ENCODE results near the gene PRPF6. TPM values are rescaled to one million over a fixed set of nuclear protein-coding genes. Genes with fewer than 3 reads are reported as not detected.

Gene PRPF6
- total RNA-seq, 1 experiment from 2014 or later, result 103 TPM

DNA sequence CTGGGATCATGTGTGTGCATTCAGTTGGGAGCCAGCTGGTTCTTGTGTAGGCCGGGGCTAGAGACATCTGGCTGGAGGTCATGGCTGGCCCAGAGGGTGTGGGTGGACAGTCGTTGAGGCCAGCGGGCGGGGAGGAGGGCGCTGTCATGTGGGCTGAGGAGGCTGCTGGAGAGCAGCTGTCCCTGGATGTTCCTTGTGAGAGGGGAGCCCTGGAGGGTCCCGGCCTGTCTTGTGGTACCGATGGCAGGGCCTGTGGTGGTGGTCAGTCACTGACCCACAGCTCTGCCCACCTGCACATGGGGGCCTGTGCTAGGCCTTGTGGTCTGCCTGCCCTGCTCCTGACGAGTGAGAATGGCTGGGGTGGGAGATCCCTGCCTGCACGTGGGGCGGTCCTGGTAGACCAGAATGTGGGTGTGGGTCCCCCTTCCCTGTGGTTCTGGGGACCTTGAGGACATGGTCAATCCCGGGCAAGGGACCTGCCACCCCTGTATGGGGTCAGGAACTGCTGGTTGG lies 53.1 kb downstream of the PRPF6 start:
- ChIA-PET CTCF (no interaction called here), POLR2A (ENCODE audit: unreplicated experiment) (no interaction called here)
- DNase-seq, result no peak
- no peak for TF ChIP-seq EZH2 (IDR thresholded peaks at IDR 0.05; ENCODE audit: low read depth)
- TF ChIP-seq, protein P1, sequence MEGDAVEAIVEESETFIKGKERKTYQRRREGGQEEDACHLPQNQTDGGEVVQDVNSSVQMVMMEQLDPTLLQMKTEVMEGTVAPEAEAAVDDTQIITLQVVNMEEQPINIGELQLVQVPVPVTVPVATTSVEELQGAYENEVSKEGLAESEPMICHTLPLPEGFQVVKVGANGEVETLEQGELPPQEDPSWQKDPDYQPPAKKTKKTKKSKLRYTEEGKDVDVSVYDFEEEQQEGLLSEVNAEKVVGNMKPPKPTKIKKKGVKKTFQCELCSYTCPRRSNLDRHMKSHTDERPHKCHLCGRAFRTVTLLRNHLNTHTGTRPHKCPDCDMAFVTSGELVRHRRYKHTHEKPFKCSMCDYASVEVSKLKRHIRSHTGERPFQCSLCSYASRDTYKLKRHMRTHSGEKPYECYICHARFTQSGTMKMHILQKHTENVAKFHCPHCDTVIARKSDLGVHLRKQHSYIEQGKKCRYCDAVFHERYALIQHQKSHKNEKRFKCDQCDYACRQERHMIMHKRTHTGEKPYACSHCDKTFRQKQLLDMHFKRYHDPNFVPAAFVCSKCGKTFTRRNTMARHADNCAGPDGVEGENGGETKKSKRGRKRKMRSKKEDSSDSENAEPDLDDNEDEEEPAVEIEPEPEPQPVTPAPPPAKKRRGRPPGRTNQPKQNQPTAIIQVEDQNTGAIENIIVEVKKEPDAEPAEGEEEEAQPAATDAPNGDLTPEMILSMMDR (conservative IDR thresholded peaks at IDR 0.05), result no peak
- Histone ChIP-seq H3F3A (ENCODE audit: insufficient read depth, low read depth) (peaks cover 18% of the 10 kb centered on the region; the same call in 1 of the 2 replicates), H3K36me3 (ENCODE audit: low read depth) (0 out of 2 replicates have a peak, but pooled peaks cover 5% of the 10 kb centered on the region), H3K9me2 (ENCODE audit: insufficient read depth) (no peaks in the 10 kb centered on the region), H3K79me2 (ENCODE audit: low read depth) (no peaks in the 10 kb centered on the region), H3K4me3 (no peak overlapping the region), H3K4me1 (replicated peaks; ENCODE audit: insufficient read depth) (0 out of 2 replicates have a peak, but pooled peaks cover 3% of the 10 kb centered on the region), H2AFZ (no peak overlapping the region), H3K27me3 (ENCODE audit: insufficient read depth, low read depth) (no peaks in the 10 kb centered on the region), H4K20me1 (ENCODE audit: insufficient read depth) (peaks cover 13% of the 10 kb centered on the region), H3K27ac (no peak overlapping the region), H3K9me3 (ENCODE audit: insufficient read depth, low read depth) (no peaks in the 10 kb centered on the region), H3K4me2 (no peak overlapping the region)
- BruUV-seq (replicated peaks), result no TSS peak
- intact Hi-C loops (cut with micrococcal nuclease; ENCODE audit: unreplicated experiment), result no loop called here

DNA sequence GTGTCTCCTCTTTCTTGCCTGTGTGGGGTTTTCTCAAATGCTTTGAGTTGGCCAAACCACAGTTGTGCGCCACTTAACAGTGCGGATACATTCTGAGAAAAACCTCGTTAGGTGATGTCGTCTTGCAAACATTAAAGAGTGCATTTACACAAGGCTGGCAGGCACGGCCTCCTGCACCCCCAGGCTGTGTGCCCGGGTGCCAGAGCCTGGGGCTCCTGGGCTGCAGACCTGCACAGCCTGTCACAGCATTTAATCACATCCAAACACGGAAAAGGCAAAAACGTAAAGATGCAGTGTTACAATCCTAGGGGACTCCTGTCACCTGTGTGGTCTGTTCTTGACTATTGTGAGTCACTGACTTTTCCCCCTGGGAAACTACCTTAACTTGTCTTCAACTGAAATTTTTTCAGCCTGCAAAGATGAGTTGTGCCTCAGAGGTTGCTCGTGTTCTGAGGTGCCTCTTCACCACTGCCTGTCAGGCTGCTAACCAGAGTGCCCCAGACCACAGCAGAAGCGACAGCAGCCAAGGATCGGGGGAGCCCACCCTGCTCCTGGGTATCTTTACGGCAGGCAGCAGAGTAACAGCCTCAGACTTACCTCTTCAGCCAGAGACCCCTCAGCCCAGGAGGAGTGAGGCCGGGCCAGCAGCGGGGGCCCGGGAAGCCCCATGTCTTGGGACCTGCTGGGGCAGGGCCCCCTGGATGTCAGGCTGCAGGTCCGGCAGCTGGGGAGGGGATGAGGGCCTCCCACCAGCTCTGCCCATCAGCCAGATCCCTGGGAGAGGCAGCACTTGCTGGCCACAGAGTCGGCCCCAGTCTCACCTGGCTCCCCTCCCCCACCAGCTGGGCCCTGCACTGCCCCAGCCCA lies 54.4 kb downstream of the PRPF6 start:
- H2AFZ ChIP-seq, result no peak overlapping the region
- ChIA-PET CTCF (no interaction called here), POLR2A (ENCODE audit: unreplicated experiment) (no interaction called here)
- no peak overlapping the region for H3K4me3 ChIP-seq
- no peaks in the 10 kb centered on the region for H3K36me3 ChIP-seq (ENCODE audit: low read depth)
- H3K27ac ChIP-seq, result no peak overlapping the region
- H3K79me2 ChIP-seq (ENCODE audit: low read depth), result no peaks in the 10 kb centered on the region
- H3K27me3 ChIP-seq (ENCODE audit: insufficient read depth, low read depth), result 0 out of 2 replicates have a peak, but pooled peaks cover under 1% of the 10 kb centered on the region
- BruUV-seq (replicated peaks), result no TSS peak
- intact Hi-C loops (cut with micrococcal nuclease; ENCODE audit: unreplicated experiment), result no loop called here
- no peaks in the 10 kb centered on the region for H3K9me3 ChIP-seq (ENCODE audit: insufficient read depth, low read depth)
- peaks cover 13% of the 10 kb centered on the region for H4K20me1 ChIP-seq (ENCODE audit: insufficient read depth)
- peaks cover 25% of the 10 kb centered on the region; the same call in 1 of the 2 replicates for H3F3A ChIP-seq (ENCODE audit: insufficient read depth, low read depth)
- no peak for DNase-seq
- peaks cover 13% of the 10 kb centered on the region; the same call in 1 of the 2 replicates for H3K4me1 ChIP-seq (replicated peaks; ENCODE audit: insufficient read depth)
- TF ChIP-seq, protein P1 (conservative IDR thresholded peaks at IDR 0.05), result no peak
- no peak for TF ChIP-seq EZH2 (IDR thresholded peaks at IDR 0.05; ENCODE audit: low read depth)
- no peaks in the 10 kb centered on the region for H3K9me2 ChIP-seq (ENCODE audit: insufficient read depth)
- H3K4me2 ChIP-seq, result no peak overlapping the region

DNA sequence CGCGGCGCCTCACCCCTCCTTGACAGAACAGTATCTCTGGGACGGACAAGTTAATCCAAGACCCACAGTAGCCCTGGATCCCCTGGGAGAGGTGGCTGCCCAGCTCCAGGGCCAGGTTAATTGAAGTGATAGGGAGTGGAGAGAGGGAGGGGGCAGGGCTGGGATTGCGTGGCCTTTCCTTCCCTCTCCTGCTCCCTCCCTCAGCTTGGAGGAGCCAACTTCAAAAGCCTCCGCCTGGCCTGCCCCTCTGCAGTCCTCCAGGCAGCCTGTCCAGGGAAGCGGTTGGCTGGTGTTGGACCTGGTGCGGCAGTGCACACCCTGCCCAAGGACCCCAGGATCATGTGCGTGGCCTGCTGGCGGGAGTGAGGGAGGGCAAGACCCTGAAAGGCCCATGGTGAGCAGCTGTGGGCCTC lies 55.0 kb downstream of the PRPF6 start, which contains the start of gene C20orf204:
Gene C20orf204, plus strand, starts transcription at position 250 of the 413 bp plus-strand sequence. Its CDS starts 142 bp downstream, at position 392.
- peaks cover 25% of the 10 kb centered on the region; the same call in 1 of the 2 replicates for H3F3A ChIP-seq (ENCODE audit: insufficient read depth, low read depth)
- intact Hi-C loops (cut with micrococcal nuclease; ENCODE audit: unreplicated experiment), result no loop called here
- DNase-seq, result no peak
- peaks cover 13% of the 10 kb centered on the region for H4K20me1 ChIP-seq (ENCODE audit: insufficient read depth)
- H3K79me2 ChIP-seq (ENCODE audit: low read depth), result no peaks in the 10 kb centered on the region
- TF ChIP-seq, protein P1 (conservative IDR thresholded peaks at IDR 0.05), result no peak
- no peak for TF ChIP-seq EZH2 (IDR thresholded peaks at IDR 0.05; ENCODE audit: low read depth)
- CTCF ChIA-PET, result no interaction called here
- H3K9me3 ChIP-seq (ENCODE audit: insufficient read depth, low read depth), result no peaks in the 10 kb centered on the region
- no peak within 1 kb of the TSS for H3K27ac ChIP-seq
- H3K27me3 ChIP-seq (ENCODE audit: insufficient read depth, low read depth), result peaks cover 7% of the 10 kb centered on the region; the same call in 1 of the 2 replicates
- H2AFZ ChIP-seq, result no peak within 1 kb of the TSS
- H3K4me1 ChIP-seq (replicated peaks; ENCODE audit: insufficient read depth), result peaks cover 13% of the 10 kb centered on the region; the same call in 1 of the 2 replicates
- no peaks in the 10 kb centered on the region for H3K36me3 ChIP-seq (ENCODE audit: low read depth)
- no peaks in the 10 kb centered on the region for H3K9me2 ChIP-seq (ENCODE audit: insufficient read depth)
- BruUV-seq (replicated peaks), result no TSS peak
- POLR2A ChIA-PET (ENCODE audit: unreplicated experiment), result no interaction called here
- no peak within 1 kb of the TSS for H3K4me3 ChIP-seq
- H3K4me2 ChIP-seq, result no peak within 1 kb of the TSS

All from PC-9 (cell line).